Esophagus (tissue), 2 donors: ENCODE data around the gene ZER1. TPM values are rescaled to one million over a fixed set of nuclear protein-coding genes. Genes with fewer than 3 reads are reported as not detected.

Source experiments
- H3K27ac ChIP-seq, 2 donors: one replicate each; pipeline ENCODE4 v1.5.1; 2013; ENCODE audit warnings: low read depth in 2 of 2, mild to moderate bottlenecking in 2 of 2, inconsistent platforms in 1 of 2, low read length in 1 of 2, moderate library complexity in 1 of 2
- H3K27me3 ChIP-seq, 2 donors: one replicate each; pipeline ENCODE4 v1.6.1; 2013; ENCODE audit warnings: low read length in 2 of 2, control low read depth in 1 of 2, mild to moderate bottlenecking in 1 of 2; ENCODE audit not compliant: insufficient read depth in 2 of 2, control insufficient read depth in 1 of 2
- H3K36me3 ChIP-seq, 2 donors: one replicate each; pipeline ENCODE4 v1.6.1; 2013; ENCODE audit warnings: low read length in 1 of 2; ENCODE audit not compliant: control insufficient read depth in 2 of 2, insufficient read depth in 2 of 2
- H3K4me1 ChIP-seq, 2 donors: one replicate each; pipeline ENCODE4 v1.6.1; 2013; ENCODE audit warnings: low read length in 1 of 2; ENCODE audit not compliant: control insufficient read depth in 2 of 2, insufficient read depth in 2 of 2
- H3K4me3 ChIP-seq, 2 donors: one replicate each; pipeline ENCODE4 v1.5.1; 2013; ENCODE audit warnings: low read length in 2 of 2, mild to moderate bottlenecking in 2 of 2, low read depth in 1 of 2, moderate library complexity in 1 of 2
- H3K9me3 ChIP-seq, 2 donors: one replicate each; pipeline ENCODE4 v1.6.1; 2013; ENCODE audit warnings: mild to moderate bottlenecking in 2 of 2, low read depth in 1 of 2, low read length in 1 of 2, moderate library complexity in 1 of 2; ENCODE audit not compliant: control insufficient read depth in 2 of 2, insufficient read depth in 1 of 2
- WGBS, 2 donors: extraction: QIAGEN DNeasy Blood & Tissue Kit; methylation state at CpG; one replicate each; pipeline ENCODE4 v1.1.7; 2013; 5-methylcytosine and 5-hydroxymethylcytosine counted together
- polyA plus RNA-seq, 2 donors: library from polyadenylated mRNA; stranded (reverse); fragments of 200-250 nt; gene quantifications; one replicate each; pipeline ENCODE4 v1.2.3, GENCODE V29; 2013
- donor health status: healthy with polysubstance abuse.
- donor health status: Bipolar disorder and iron deficiency.

Gene ZER1
- polyA plus RNA-seq, 2 donors: 15.1 to 16.8 TPM

GRCh38 chr9:128713941-128714573, 57.7 kb downstream of the ZER1 start:
- Histone ChIP-seq H3K4me1 (no peaks in the 10 kb centered on the region), H3K9me3 (no peaks in the 10 kb centered on the region), H3K36me3 (peaks cover 0 to 3% of the 10 kb centered on the region in 2 donors), H3K4me3 (no peak overlapping the region), H3K27me3 (no peaks in the 10 kb centered on the region), H3K27ac (no peak overlapping the region)
- 92 to 94% methylated on average over 19 of the region's 19 CpGs for WGBS, 2 donors

- H3K27me3 ChIP-seq: no peaks in the 10 kb centered on the region
- H3K4me1 ChIP-seq: no peaks in the 10 kb centered on the region
- WGBS, 2 donors: 94 to 96% methylated on average over 13 of the region's 13 CpGs
- no peaks in the 10 kb centered on the region for H3K9me3 ChIP-seq
- peaks cover 0 to 3% of the 10 kb centered on the region in 2 donors for H3K36me3 ChIP-seq
- no peak overlapping the region for H3K4me3 ChIP-seq
- no peak overlapping the region for H3K27ac ChIP-seq
These were observed 58.3 kb downstream of the ZER1 start for GRCh38 chr9:128713411-128713780.

GRCh38 chr9:128712451-128713410, 59.0 kb downstream of the ZER1 start:
- WGBS, 2 donors: 91 to 94% methylated on average over 26 of the region's 26 CpGs
- H3K27ac ChIP-seq: no peak overlapping the region
- H3K4me3 ChIP-seq: no peak overlapping the region
- no peaks in the 10 kb centered on the region for H3K27me3 ChIP-seq
- no peaks in the 10 kb centered on the region for H3K9me3 ChIP-seq
- peaks cover 0 to 3% of the 10 kb centered on the region in 2 donors for H3K36me3 ChIP-seq
- no peaks in the 10 kb centered on the region for H3K4me1 ChIP-seq

GRCh38 chr9:128707446-128707845, 64.3 kb downstream of the ZER1 start:
- Histone ChIP-seq H3K27me3 (no peaks in the 10 kb centered on the region), H3K9me3 (no peaks in the 10 kb centered on the region), H3K4me1 (peaks cover 0 to 2% of the 10 kb centered on the region in 2 donors), H3K27ac (no peak overlapping the region), H3K4me3 (no peak overlapping the region), H3K36me3 (no peaks in the 10 kb centered on the region)
- 91 to 93% methylated on average over 8 of the region's 8 CpGs for WGBS, 2 donors

GRCh38 chr9:128706671-128707381, 64.9 kb downstream of the ZER1 start:
- Histone ChIP-seq H3K4me1 (peaks cover 0 to 2% of the 10 kb centered on the region in 2 donors), H3K9me3 (no peaks in the 10 kb centered on the region), H3K27me3 (no peaks in the 10 kb centered on the region), H3K36me3 (no peaks in the 10 kb centered on the region), H3K27ac (no peak overlapping the region), H3K4me3 (no peak overlapping the region)
- WGBS, 2 donors: 82 to 83% methylated on average over 23 of the region's 23 CpGs

- H3K27ac ChIP-seq: no peak overlapping the region
- H3K27me3 ChIP-seq: no peaks in the 10 kb centered on the region
- peaks cover 0 to 2% of the 10 kb centered on the region in 2 donors for H3K4me1 ChIP-seq
- WGBS, 2 donors: 91 to 100% methylated on average over 1 of the region's 1 CpG
- H3K36me3 ChIP-seq: no peaks in the 10 kb centered on the region
- no peak overlapping the region for H3K4me3 ChIP-seq
- H3K9me3 ChIP-seq: no peaks in the 10 kb centered on the region
These were observed 65.7 kb downstream of the ZER1 start for GRCh38 chr9:128706045-128706444.

GRCh38 chr9:128705051-128705965, 66.4 kb downstream of the ZER1 start:
- 87 to 90% methylated on average over 35 to 36 of the region's 36 CpGs for WGBS, 2 donors
- no peak overlapping the region for H3K27ac ChIP-seq

GRCh38 chr9:128704356-128704670, 67.4 kb downstream of the ZER1 start:
- H3K27ac ChIP-seq: peak overlapping the region; percentile 8 to 37
- H3K4me3 ChIP-seq: no peak overlapping the region
- peaks cover 0 to 2% of the 10 kb centered on the region in 2 donors for H3K4me1 ChIP-seq
- no peaks in the 10 kb centered on the region for H3K27me3 ChIP-seq
- no peaks in the 10 kb centered on the region for H3K36me3 ChIP-seq
- no peaks in the 10 kb centered on the region for H3K9me3 ChIP-seq
- WGBS, 2 donors: 86 to 92% methylated on average over 5 of the region's 5 CpGs

More at GRCh38 chr9:128705051-128705965, 66.4 kb downstream of the ZER1 start:
- no peaks in the 10 kb centered on the region for H3K9me3 ChIP-seq
- no peaks in the 10 kb centered on the region for H3K27me3 ChIP-seq
- peaks cover 0 to 2% of the 10 kb centered on the region in 2 donors for H3K4me1 ChIP-seq
- H3K36me3 ChIP-seq: no peaks in the 10 kb centered on the region
- H3K4me3 ChIP-seq: no peak overlapping the region
